Astrocyte (in vitro differentiated cells and primary cell): ENCODE measurements around the gene SBF2.

Source experiments
- EZH2 ChIP-seq: IDR thresholded peaks from 2 replicates; pipeline ENCODE4 v1.6.1; 2012; ENCODE audit warnings: mild to moderate bottlenecking, low read length, inconsistent platforms; ENCODE audit not compliant: insufficient read depth
- TF ChIP-seq, protein P1 (sequence below): IDR thresholded peaks from 2 replicates; pipeline ENCODE4 v1.5.1; 2011; ENCODE audit warnings: low read depth, mild to moderate bottlenecking, inconsistent platforms, low read length, moderate library complexity; ENCODE audit not compliant: insufficient read depth

DNA sequence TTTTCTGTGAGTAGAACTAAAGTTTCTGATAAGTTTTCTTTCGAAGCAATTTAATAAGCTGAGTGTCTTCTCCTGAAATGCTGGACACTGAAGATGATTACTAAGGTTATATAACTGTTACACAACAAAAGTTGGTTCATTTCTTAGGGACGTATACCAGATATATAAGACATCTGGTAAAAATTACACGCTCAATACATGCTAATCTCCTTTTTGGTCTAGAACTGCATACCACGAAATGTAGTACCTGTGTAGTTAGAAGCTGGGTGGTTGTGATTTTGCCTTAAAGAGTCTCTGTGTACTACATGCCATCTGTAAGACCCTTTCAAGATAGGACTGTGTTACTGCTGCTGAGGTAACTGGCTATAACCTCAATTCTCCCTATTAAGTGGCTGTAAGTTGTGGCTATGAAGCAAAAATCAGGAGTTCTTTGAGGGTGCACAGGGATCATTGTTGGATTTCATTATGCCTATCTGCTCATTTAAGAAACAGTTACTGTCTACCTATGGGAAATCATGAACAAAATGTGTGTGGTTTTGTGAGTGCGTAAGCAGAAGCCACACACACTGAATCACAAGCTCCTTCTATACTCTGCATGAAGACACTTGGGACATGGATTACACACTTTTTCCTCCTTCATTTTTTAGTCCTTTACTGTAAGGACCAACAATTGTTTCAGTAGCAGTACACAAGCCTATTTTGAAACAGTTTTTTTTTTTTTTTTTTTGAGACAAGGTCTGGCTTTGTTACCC lies 434.3 kb downstream of the SBF2 start:
- TF ChIP-seq, protein P1, sequence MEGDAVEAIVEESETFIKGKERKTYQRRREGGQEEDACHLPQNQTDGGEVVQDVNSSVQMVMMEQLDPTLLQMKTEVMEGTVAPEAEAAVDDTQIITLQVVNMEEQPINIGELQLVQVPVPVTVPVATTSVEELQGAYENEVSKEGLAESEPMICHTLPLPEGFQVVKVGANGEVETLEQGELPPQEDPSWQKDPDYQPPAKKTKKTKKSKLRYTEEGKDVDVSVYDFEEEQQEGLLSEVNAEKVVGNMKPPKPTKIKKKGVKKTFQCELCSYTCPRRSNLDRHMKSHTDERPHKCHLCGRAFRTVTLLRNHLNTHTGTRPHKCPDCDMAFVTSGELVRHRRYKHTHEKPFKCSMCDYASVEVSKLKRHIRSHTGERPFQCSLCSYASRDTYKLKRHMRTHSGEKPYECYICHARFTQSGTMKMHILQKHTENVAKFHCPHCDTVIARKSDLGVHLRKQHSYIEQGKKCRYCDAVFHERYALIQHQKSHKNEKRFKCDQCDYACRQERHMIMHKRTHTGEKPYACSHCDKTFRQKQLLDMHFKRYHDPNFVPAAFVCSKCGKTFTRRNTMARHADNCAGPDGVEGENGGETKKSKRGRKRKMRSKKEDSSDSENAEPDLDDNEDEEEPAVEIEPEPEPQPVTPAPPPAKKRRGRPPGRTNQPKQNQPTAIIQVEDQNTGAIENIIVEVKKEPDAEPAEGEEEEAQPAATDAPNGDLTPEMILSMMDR: no peak
- TF ChIP-seq EZH2: no peak
